CD4-positive, CD25-positive, alpha-beta regulatory T cell (primary cell): ENCODE results near the gene KLKB1. TPM values are rescaled to one million over a fixed set of nuclear protein-coding genes. Genes with fewer than 3 reads are reported as not detected.
"Not testable (repeated sequence)": the region's sequence is repeated elsewhere in the genome, so short reads cannot be mapped to it uniquely, and the experiment has no call there.

Experiments
- ATAC-seq, 2 donors: fragments of 150-1000 bp; cut with Tn5 transposase; one replicate each; pipeline ENCODE4 v1.10.0; 2021; ENCODE audit warnings: low read depth in 2 of 2, moderate number of reproducible peaks in 2 of 2, moderate library complexity in 1 of 2
- DNase-seq, 3 donors: peaks; one replicate each; pipeline versions ENCODE4 v3.0.0 to v3.0.0-alpha.2; 2012 to 2022; ENCODE audit warnings: mixed read lengths in 1 of 3
- H3K27ac ChIP-seq: one replicate; pipeline ENCODE4 v1.7.0; 2013; ENCODE audit warnings: mild to moderate bottlenecking, low read length; ENCODE audit not compliant: insufficient read depth, poor library complexity, severe bottlenecking
- H3K27me3 ChIP-seq: one replicate; pipeline ENCODE4 v1.7.0; 2013; ENCODE audit warnings: low read length; ENCODE audit not compliant: control insufficient read depth, insufficient read depth
- H3K36me3 ChIP-seq: one replicate; pipeline ENCODE4 v1.7.0; 2013; ENCODE audit warnings: mild to moderate bottlenecking, low read length, moderate library complexity; ENCODE audit not compliant: control insufficient read depth, insufficient read depth
- H3K4me1 ChIP-seq: 2 replicates; pipeline ENCODE4 v1.7.0; 2013; ENCODE audit warnings: mild to moderate bottlenecking, low read length; ENCODE audit not compliant: insufficient read depth, control insufficient read depth, poor library complexity, severe bottlenecking
- H3K4me3 ChIP-seq: one replicate; pipeline ENCODE4 v1.7.0; 2013; ENCODE audit warnings: low read depth, mild to moderate bottlenecking, low read length, moderate library complexity
- H3K9me3 ChIP-seq, 2 experiments: 1 replicate in 1 of 2; 2 replicates in 1 of 2; pipeline ENCODE4 v1.7.0; 2013; ENCODE audit warnings: low read length in 2 of 2, mild to moderate bottlenecking in 1 of 2, moderate library complexity in 1 of 2; ENCODE audit not compliant: control insufficient read depth in 2 of 2
- H3K27ac Mint-ChIP-seq, 3 donors: one replicate each; pipeline ENCODE4 v1.8.0; 2020 to 2022; ENCODE audit warnings: mild to moderate bottlenecking in 3 of 3, mixed read lengths in 3 of 3, moderate library complexity in 2 of 3
- H3K27me3 Mint-ChIP-seq: one replicate; pipeline ENCODE4 v1.8.0; 2022; ENCODE audit warnings: mild to moderate bottlenecking, mixed read lengths
- H3K36me3 Mint-ChIP-seq: one replicate; pipeline ENCODE4 v1.8.0; 2020; ENCODE audit warnings: mixed read lengths
- H3K4me1 Mint-ChIP-seq, 4 donors: one replicate each; pipeline ENCODE4 v1.8.0; 2020 to 2022; ENCODE audit warnings: mixed read lengths in 4 of 4, mild to moderate bottlenecking in 1 of 4
- H3K4me3 Mint-ChIP-seq, 4 donors: one replicate each; pipeline ENCODE4 v1.8.0; 2020 to 2022; ENCODE audit warnings: mild to moderate bottlenecking in 4 of 4, mixed read lengths in 4 of 4, moderate library complexity in 3 of 4
- H3K9me3 Mint-ChIP-seq, 7 donors: one replicate each; pipeline ENCODE4 v1.8.0; 2020 to 2022; ENCODE audit warnings: mixed read lengths in 7 of 7, mild to moderate bottlenecking in 3 of 7, moderate library complexity in 2 of 7
- polyA plus RNA-seq, 4 donors: library from polyadenylated mRNA; unstranded; fragments of 300-500 nt; fragmentation: Illumina TruSeq; gene quantifications; one replicate each; pipeline ENCODE4 v1.2.3, GENCODE V29; 2021
- total RNA-seq: library from RNA; stranded (reverse); gene quantifications from one replicate; pipeline ENCODE4 v1.2.3, GENCODE V29; 2022

The KLKB1 gene
- total and polyA plus RNA-seq, 5 donors from 2014 or later, result 0.14 to 1.2 TPM; not detected in 3

- H3K4me3 Mint-ChIP-seq, result no peak overlapping the region
- no peaks in the 10 kb centered on the region for H3K4me1 Mint-ChIP-seq
- Histone ChIP-seq H3K27me3 (no peaks in the 10 kb centered on the region), H3K27ac (no peak overlapping the region), H3K36me3 (no peaks in the 10 kb centered on the region), H3K9me3 (no peaks in the 10 kb centered on the region), H3K4me1 (no peaks in the 10 kb centered on the region), H3K4me3 (no peak overlapping the region)
- H3K9me3 Mint-ChIP-seq, result peaks cover 0 to 6% (median 2%) of the 10 kb centered on the region in 7 donors
- no peak overlapping the region for H3K27ac Mint-ChIP-seq
- H3K36me3 Mint-ChIP-seq, result peaks cover 12% of the 10 kb centered on the region
- DNase-seq, result no peak
- H3K27me3 Mint-ChIP-seq, result no peaks in the 10 kb centered on the region
- no peak for ATAC-seq
These were observed 16.0 kb downstream of the KLKB1 start for GRCh38 chr4:186243331-186243730.

GRCh38 chr4:186244835-186245234 is 17.5 kb downstream of the KLKB1 start:
- Mint-ChIP-seq H3K4me3 (no peak overlapping the region), H3K36me3 (peaks cover 12% of the 10 kb centered on the region), H3K4me1 (no peaks in the 10 kb centered on the region), H3K27me3 (no peaks in the 10 kb centered on the region), H3K9me3 (peaks cover 0 to 6% (median 2%) of the 10 kb centered on the region in 7 donors), H3K27ac (no peak overlapping the region)
- DNase-seq (no peak), ATAC-seq (no peak)
- Histone ChIP-seq H3K27me3 (no peaks in the 10 kb centered on the region), H3K27ac (no peak overlapping the region), H3K4me1 (no peaks in the 10 kb centered on the region), H3K4me3 (no peak overlapping the region), H3K36me3 (no peaks in the 10 kb centered on the region), H3K9me3 (no peaks in the 10 kb centered on the region)

GRCh38 chr4:186247062-186247752 is 19.9 kb downstream of the KLKB1 start:
- H3K4me3 Mint-ChIP-seq, H3K9me3 ChIP-seq, DNase-seq, H3K36me3 ChIP-seq, H3K27ac Mint-ChIP-seq, H3K4me1 ChIP-seq, H3K4me3 ChIP-seq, H3K27me3 Mint-ChIP-seq, H3K9me3 Mint-ChIP-seq, H3K27ac ChIP-seq, H3K27me3 ChIP-seq, H3K4me1 Mint-ChIP-seq, ATAC-seq: not testable (repeated sequence)
- H3K36me3 Mint-ChIP-seq, result peaks cover 18% of the 10 kb centered on the region

- peaks cover 0 to 6% (median 2%) of the 10 kb centered on the region in 7 donors for H3K9me3 Mint-ChIP-seq
- Histone ChIP-seq H3K27ac (no peak overlapping the region), H3K4me1 (no peaks in the 10 kb centered on the region), H3K4me3 (no peak overlapping the region), H3K9me3 (no peaks in the 10 kb centered on the region), H3K27me3 (no peaks in the 10 kb centered on the region), H3K36me3 (peaks cover 7% of the 10 kb centered on the region)
- H3K36me3 Mint-ChIP-seq, result peaks cover 18% of the 10 kb centered on the region
- no peak overlapping the region for H3K4me3 Mint-ChIP-seq
- ATAC-seq (no peak), DNase-seq (no peak)
- H3K27me3 Mint-ChIP-seq, result peaks cover 4% of the 10 kb centered on the region
- no peaks in the 10 kb centered on the region for H3K4me1 Mint-ChIP-seq
- no peak overlapping the region for H3K27ac Mint-ChIP-seq
These were observed 21.3 kb downstream of the KLKB1 start for GRCh38 chr4:186248643-186249042.

- Mint-ChIP-seq H3K27ac (no peak overlapping the region), H3K27me3 (peaks cover 4% of the 10 kb centered on the region), H3K36me3 (peaks cover 25% of the 10 kb centered on the region), H3K9me3 (peaks cover 0 to 6% (median 2%) of the 10 kb centered on the region in 7 donors), H3K4me1 (no peaks in the 10 kb centered on the region), H3K4me3 (no peak overlapping the region)
- no peaks in the 10 kb centered on the region for H3K27me3 ChIP-seq
- H3K36me3 ChIP-seq, result peaks cover 7% of the 10 kb centered on the region
- no peak overlapping the region for H3K27ac ChIP-seq
- no peak for ATAC-seq
- no peak for DNase-seq
- no peak overlapping the region for H3K4me3 ChIP-seq
- H3K4me1 ChIP-seq, result no peaks in the 10 kb centered on the region
- H3K9me3 ChIP-seq, result no peaks in the 10 kb centered on the region
These were observed 22.8 kb downstream of the KLKB1 start for GRCh38 chr4:186249785-186250754.

- Histone ChIP-seq H3K9me3 (no peaks in the 10 kb centered on the region), H3K36me3 (peaks cover 7% of the 10 kb centered on the region), H3K27ac (no peak overlapping the region), H3K4me3 (no peak overlapping the region), H3K27me3 (no peaks in the 10 kb centered on the region), H3K4me1 (no peaks in the 10 kb centered on the region)
- Mint-ChIP-seq H3K4me1 (no peaks in the 10 kb centered on the region), H3K4me3 (no peak overlapping the region), H3K9me3 (peaks cover 0 to 5% (median 2%) of the 10 kb centered on the region in 7 donors), H3K27me3 (peaks cover 4% of the 10 kb centered on the region), H3K27ac (peak overlapping the region in 1 of 3 donors; percentile 49), H3K36me3 (peaks cover 22% of the 10 kb centered on the region)
- no peak for DNase-seq
- ATAC-seq, result no peak
These were observed 23.5 kb downstream of the KLKB1 start for GRCh38 chr4:186250760-186251159.

- Histone ChIP-seq H3K27ac (no peak overlapping the region), H3K27me3 (no peaks in the 10 kb centered on the region), H3K36me3 (peaks cover 7% of the 10 kb centered on the region), H3K4me3 (no peak overlapping the region), H3K9me3 (no peaks in the 10 kb centered on the region), H3K4me1 (no peaks in the 10 kb centered on the region)
- Mint-ChIP-seq H3K27me3 (peaks cover 4% of the 10 kb centered on the region), H3K9me3 (no peaks in the 10 kb centered on the region), H3K4me3 (no peak overlapping the region), H3K36me3 (peaks cover 30% of the 10 kb centered on the region), H3K4me1 (no peaks in the 10 kb centered on the region), H3K27ac (no peak overlapping the region)
- no peak for DNase-seq
- ATAC-seq, result no peak
These were observed 27.8 kb downstream of the KLKB1 start for GRCh38 chr4:186255122-186255521.
